PFSK-1 (cell line): ENCODE results near the gene MT1M.

Experiments used
- FOXP2 ChIP-seq: optimal IDR thresholded peaks from 2 replicates; pipeline ENCODE3; 2011; ENCODE audit warnings: borderline replicate concordance, control low read depth, inconsistent platforms; ENCODE audit not compliant: insufficient read depth; ENCODE audit errors: extremely low read length, extremely low read depth
- POLR2AphosphoS5 ChIP-seq: IDR thresholded peaks from 2 replicates; pipeline ENCODE4 v1.6.1; 2012; ENCODE audit warnings: low read depth, mild to moderate bottlenecking, control low read depth, low read length, moderate library complexity
- SIN3A ChIP-seq: IDR thresholded peaks from 2 replicates; pipeline ENCODE4 v1.6.1; 2012; ENCODE audit warnings: mild to moderate bottlenecking, low read length, moderate library complexity, borderline replicate concordance; ENCODE audit not compliant: insufficient read depth
- TAF1 ChIP-seq: IDR thresholded peaks from 2 replicates; pipeline ENCODE4 v1.6.1; 2012; ENCODE audit warnings: low read length, control low read depth, borderline replicate concordance; ENCODE audit not compliant: insufficient read depth
- TF ChIP-seq, protein P1 (sequence below), 2 experiments: IDR thresholded peaks; 2 replicates each; pipeline versions ENCODE4 v1.6.1 to v1.8.0; 2011 to 2012; ENCODE audit warnings: low read depth in 2 of 2, low read length in 2 of 2, control low read depth in 1 of 2, inconsistent platforms in 1 of 2, mild to moderate bottlenecking in 1 of 2, moderate library complexity in 1 of 2; ENCODE audit not compliant: insufficient read depth in 1 of 2

MT1M gene

DNA sequence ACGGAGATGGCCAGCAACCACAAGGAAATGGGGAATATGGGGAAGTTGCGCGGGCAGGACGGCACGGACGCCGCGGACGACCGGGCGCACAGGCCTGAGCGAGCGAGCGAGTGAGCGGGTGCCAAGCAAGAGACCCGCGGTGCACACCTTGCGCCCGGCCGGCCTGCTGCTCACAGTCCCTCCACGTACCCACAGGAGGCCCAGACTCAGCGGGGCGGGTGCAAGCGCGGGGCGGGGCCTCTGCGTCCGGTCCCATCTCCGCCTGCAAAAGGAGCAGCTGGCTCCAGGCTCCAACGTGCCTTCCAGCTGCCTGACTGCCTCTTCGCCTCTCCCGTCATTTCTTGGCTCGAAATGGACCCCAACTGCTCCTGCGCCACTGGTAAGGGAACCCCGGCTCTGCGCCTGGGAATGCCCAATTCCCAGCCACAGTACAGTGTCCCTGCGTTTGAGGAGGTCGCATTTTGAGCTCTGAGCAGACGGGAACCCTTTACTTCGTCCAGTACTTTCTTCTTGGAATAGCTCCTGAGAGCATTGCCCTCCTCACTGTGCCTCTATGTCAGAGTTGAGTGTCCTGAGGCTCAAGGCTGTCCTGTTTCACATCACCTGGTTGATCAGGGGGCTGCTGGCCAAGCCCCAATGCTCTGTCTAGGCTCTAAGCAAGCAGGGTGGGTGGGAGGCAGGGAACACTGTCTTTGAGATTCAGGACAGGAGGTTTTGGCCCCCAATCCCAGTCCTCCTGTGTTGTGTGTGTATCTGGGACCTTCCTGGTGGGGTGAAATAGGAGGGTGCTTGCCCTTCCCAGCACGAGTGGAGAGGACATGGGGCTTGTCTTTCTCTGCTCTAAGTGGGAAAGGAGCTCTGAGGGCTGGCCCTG, 15.0 kb upstream of the MT1M start:
- TF ChIP-seq TAF1 (no peak), FOXP2 (no peak), POLR2AphosphoS5 (no peak), SIN3A (no peak)
- TF ChIP-seq, protein P1, sequence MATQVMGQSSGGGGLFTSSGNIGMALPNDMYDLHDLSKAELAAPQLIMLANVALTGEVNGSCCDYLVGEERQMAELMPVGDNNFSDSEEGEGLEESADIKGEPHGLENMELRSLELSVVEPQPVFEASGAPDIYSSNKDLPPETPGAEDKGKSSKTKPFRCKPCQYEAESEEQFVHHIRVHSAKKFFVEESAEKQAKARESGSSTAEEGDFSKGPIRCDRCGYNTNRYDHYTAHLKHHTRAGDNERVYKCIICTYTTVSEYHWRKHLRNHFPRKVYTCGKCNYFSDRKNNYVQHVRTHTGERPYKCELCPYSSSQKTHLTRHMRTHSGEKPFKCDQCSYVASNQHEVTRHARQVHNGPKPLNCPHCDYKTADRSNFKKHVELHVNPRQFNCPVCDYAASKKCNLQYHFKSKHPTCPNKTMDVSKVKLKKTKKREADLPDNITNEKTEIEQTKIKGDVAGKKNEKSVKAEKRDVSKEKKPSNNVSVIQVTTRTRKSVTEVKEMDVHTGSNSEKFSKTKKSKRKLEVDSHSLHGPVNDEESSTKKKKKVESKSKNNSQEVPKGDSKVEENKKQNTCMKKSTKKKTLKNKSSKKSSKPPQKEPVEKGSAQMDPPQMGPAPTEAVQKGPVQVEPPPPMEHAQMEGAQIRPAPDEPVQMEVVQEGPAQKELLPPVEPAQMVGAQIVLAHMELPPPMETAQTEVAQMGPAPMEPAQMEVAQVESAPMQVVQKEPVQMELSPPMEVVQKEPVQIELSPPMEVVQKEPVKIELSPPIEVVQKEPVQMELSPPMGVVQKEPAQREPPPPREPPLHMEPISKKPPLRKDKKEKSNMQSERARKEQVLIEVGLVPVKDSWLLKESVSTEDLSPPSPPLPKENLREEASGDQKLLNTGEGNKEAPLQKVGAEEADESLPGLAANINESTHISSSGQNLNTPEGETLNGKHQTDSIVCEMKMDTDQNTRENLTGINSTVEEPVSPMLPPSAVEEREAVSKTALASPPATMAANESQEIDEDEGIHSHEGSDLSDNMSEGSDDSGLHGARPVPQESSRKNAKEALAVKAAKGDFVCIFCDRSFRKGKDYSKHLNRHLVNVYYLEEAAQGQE (IDR thresholded peaks at IDR 0.05; ENCODE audit: insufficient read depth in 1 of 2, low read depth in 2 of 2, low read length in 2 of 2) = no peak

DNA sequence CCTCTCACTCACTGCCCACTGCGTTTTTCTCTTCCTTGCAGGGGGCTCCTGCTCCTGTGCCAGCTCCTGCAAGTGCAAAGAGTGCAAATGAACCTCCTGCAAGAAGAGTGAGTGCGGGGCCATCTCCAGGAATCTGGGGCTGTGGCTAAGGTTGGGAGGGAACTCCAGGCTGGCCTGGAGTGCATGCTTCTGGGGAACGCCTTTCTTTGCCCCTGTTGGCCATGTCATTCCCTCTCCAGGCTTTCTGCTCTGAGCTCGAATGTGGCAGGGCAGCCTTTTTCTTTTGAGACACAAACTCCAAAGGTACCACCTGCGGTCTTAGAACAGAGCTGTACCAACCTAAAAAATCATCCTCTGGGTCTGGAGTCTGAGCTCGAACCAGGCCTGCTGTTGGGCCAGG, 14.3 kb upstream of the MT1M start:
- TF ChIP-seq TAF1 = no peak

DNA sequence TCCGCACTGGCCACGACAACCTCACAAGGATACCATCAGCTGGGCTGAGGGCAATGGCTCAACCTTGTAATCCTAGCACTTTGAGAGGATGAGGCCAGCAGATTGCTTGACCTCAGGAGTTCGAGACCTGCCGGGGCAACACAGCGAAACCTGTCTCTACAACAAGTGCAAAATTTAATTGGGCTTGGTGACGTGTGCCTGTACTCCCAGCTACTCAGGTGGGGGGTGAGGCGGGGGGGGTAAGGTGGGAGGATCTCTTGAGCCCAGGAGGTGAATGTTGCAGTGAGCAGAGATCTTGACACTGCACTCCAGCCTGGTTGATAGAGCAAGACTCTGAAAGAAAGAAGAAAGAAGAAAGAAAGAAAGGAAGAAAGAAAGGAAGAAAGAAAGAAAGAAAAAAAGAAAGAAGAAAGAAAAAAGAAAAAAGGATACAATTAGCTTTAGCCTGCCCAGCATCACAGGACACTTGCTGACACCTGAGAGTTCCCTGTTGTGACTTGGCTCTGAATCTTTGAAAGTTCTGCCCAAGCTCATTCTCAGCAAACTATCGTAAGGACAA, 12.0 kb upstream of the MT1M start:
- TF ChIP-seq SIN3A (no peak), POLR2AphosphoS5 (no peak), TAF1 (no peak), FOXP2 (no peak)
- TF ChIP-seq, protein P1 (IDR thresholded peaks at IDR 0.05; ENCODE audit: insufficient read depth in 1 of 2, low read depth in 2 of 2, low read length in 2 of 2) = no peak

DNA sequence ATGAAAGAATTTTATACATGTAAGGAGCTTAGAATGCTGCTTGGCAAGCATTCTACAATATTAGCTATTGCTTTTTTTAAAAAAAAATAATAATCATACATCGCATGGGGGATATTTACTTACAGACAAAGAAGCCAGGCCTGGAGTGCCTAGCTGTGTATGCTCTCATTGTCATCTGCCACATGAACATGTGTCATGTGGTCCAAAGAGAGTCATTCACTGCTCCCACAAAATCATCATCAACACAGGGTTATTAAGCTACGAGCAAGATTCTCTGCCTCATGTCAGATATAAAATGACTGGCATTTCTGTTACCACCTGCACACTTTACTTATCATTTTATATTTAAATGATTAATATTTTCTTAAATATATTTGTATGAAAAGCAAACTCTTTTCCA, 8.8 kb upstream of the MT1M start:
- TF ChIP-seq TAF1 (no peak), SIN3A (no peak), FOXP2 (no peak), POLR2AphosphoS5 (no peak)
- TF ChIP-seq, protein P1 (IDR thresholded peaks at IDR 0.05; ENCODE audit: insufficient read depth in 1 of 2, low read depth in 2 of 2, low read length in 2 of 2) = no peak

DNA sequence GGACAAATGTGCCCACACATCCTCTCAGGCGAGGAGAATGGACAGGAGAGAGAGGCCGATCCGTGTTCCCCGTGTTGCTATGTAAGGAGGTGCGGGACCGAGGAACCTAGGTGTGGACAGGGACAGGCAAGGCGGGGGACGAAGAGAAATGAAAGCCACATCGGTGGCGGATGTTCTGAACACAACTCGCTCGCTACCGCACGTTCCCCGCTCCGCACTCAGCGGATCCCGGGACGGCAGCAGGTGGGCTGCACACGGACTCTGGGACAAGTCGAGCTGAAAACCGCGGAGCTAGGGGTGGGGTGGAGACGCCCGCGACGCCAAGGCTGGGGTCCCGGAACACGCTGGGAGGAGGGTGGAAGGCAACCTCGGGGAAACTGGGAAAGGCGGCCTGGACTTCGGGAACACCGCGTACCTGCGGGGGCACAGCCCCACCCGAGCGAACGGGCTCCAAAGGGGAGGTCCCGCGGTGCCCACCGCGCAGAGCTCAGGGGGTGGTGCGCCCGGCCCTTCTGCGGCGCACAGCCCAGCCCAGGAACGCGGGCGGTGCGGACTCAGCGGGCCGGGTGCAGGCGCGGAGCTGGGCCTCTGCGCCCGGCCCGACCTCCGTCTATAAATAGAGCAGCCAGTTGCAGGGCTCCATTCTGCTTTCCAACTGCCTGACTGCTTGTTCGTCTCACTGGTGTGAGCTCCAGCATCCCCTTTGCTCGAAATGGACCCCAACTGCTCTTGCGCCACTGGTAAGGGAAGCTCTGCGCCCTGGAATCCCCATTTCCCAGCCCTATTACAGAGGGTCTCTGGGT, 7.1 kb upstream of the MT1M start, which contains the start of gene MT1E:
Gene MT1E, plus strand, starts transcription at position 642 of the 803 bp plus-strand sequence. Its CDS starts 71 bp downstream, at position 713.
- TF ChIP-seq, protein P1 (IDR thresholded peaks at IDR 0.05; ENCODE audit: insufficient read depth in 1 of 2, low read depth in 2 of 2, low read length in 2 of 2) = no peak
- TF ChIP-seq TAF1 = no peak
- no peak for TF ChIP-seq FOXP2
- no peak for TF ChIP-seq POLR2AphosphoS5
- TF ChIP-seq SIN3A = no peak
